ENCODE data around the gene NPY4R2. TPM values are rescaled to one million over a fixed set of nuclear protein-coding genes. Genes with fewer than 3 reads are reported as not detected.
"Not testable (repeated sequence)": the region's sequence is repeated elsewhere in the genome, so short reads cannot be mapped to it uniquely, and the experiment has no call there.

Gene NPY4R2
- polyA plus RNA-seq, 1 donor from 2014 or later: not detected

- H3F3A ChIP-seq (ENCODE audit: insufficient read depth, low read length, poor library complexity, severe bottlenecking); H3K27ac ChIP-seq (ENCODE audit: low read length); H3K27me3 ChIP-seq (ENCODE audit: insufficient read depth, low read depth, low read length); H3K4me2 ChIP-seq (ENCODE audit: low read length); H3K4me3 ChIP-seq (ENCODE audit: low read length); H3K9ac ChIP-seq (ENCODE audit: low read length); H2AFZ ChIP-seq (ENCODE audit: low read depth, low read length); H3K9me2 ChIP-seq (ENCODE audit: insufficient read depth, low read length); H3K9me3 ChIP-seq (ENCODE audit: low read length); H3K36me3 ChIP-seq (ENCODE audit: insufficient read depth, low read length); H3K79me2 ChIP-seq (replicated peaks; ENCODE audit: insufficient read depth, low read length); H4K20me1 ChIP-seq (ENCODE audit: insufficient read depth): not testable (repeated sequence)
Measured at GRCh38 chr10:47920610-47921009, 2.1 kb downstream of the NPY4R2 start.

- not testable (repeated sequence) for H3K27me3 ChIP-seq (ENCODE audit: insufficient read depth, low read depth, low read length); H3F3A ChIP-seq (ENCODE audit: insufficient read depth, low read length, poor library complexity, severe bottlenecking); H3K4me3 ChIP-seq (ENCODE audit: low read length); H3K27ac ChIP-seq (ENCODE audit: low read length); H4K20me1 ChIP-seq (ENCODE audit: insufficient read depth); H2AFZ ChIP-seq (ENCODE audit: low read depth, low read length); H3K9ac ChIP-seq (ENCODE audit: low read length); H3K4me2 ChIP-seq (ENCODE audit: low read length); H3K79me2 ChIP-seq (replicated peaks; ENCODE audit: insufficient read depth, low read length); H3K9me2 ChIP-seq (ENCODE audit: insufficient read depth, low read length); H3K9me3 ChIP-seq (ENCODE audit: low read length); H3K36me3 ChIP-seq (ENCODE audit: insufficient read depth, low read length)
Measured at GRCh38 chr10:47922503-47922902, 4.0 kb downstream of the NPY4R2 start.

- not testable (repeated sequence) for H3K79me2 ChIP-seq (replicated peaks; ENCODE audit: insufficient read depth, low read length); H2AFZ ChIP-seq (ENCODE audit: low read depth, low read length); H3K4me2 ChIP-seq (ENCODE audit: low read length); H3K9me3 ChIP-seq (ENCODE audit: low read length); H3K9ac ChIP-seq (ENCODE audit: low read length); H3K4me3 ChIP-seq (ENCODE audit: low read length); H3F3A ChIP-seq (ENCODE audit: insufficient read depth, low read length, poor library complexity, severe bottlenecking); H3K9me2 ChIP-seq (ENCODE audit: insufficient read depth, low read length); H4K20me1 ChIP-seq (ENCODE audit: insufficient read depth); H3K27ac ChIP-seq (ENCODE audit: low read length); H3K27me3 ChIP-seq (ENCODE audit: insufficient read depth, low read depth, low read length); H3K36me3 ChIP-seq (ENCODE audit: insufficient read depth, low read length)
Measured at GRCh38 chr10:47924628-47925027, 6.2 kb downstream of the NPY4R2 start.

GRCh38 chr10:47927147-47927916 lies 8.9 kb downstream of the NPY4R2 start:
- not testable (repeated sequence) for H3K9ac ChIP-seq (ENCODE audit: low read length); H3K9me2 ChIP-seq (ENCODE audit: insufficient read depth, low read length); H3K36me3 ChIP-seq (ENCODE audit: insufficient read depth, low read length); H3K79me2 ChIP-seq (replicated peaks; ENCODE audit: insufficient read depth, low read length); H3K9me3 ChIP-seq (ENCODE audit: low read length); H3K4me2 ChIP-seq (ENCODE audit: low read length); H3F3A ChIP-seq (ENCODE audit: insufficient read depth, low read length, poor library complexity, severe bottlenecking); H4K20me1 ChIP-seq (ENCODE audit: insufficient read depth); H3K4me3 ChIP-seq (ENCODE audit: low read length); H3K27ac ChIP-seq (ENCODE audit: low read length); H2AFZ ChIP-seq (ENCODE audit: low read depth, low read length); H3K27me3 ChIP-seq (ENCODE audit: insufficient read depth, low read depth, low read length)

GRCh38 chr10:47928225-47928624 lies 9.8 kb downstream of the NPY4R2 start:
- H3K79me2 ChIP-seq (replicated peaks; ENCODE audit: insufficient read depth, low read length); H3K4me2 ChIP-seq (ENCODE audit: low read length); H3K27ac ChIP-seq (ENCODE audit: low read length); H3K27me3 ChIP-seq (ENCODE audit: insufficient read depth, low read depth, low read length); H3K9ac ChIP-seq (ENCODE audit: low read length); H4K20me1 ChIP-seq (ENCODE audit: insufficient read depth); H3K9me2 ChIP-seq (ENCODE audit: insufficient read depth, low read length); H2AFZ ChIP-seq (ENCODE audit: low read depth, low read length); H3K36me3 ChIP-seq (ENCODE audit: insufficient read depth, low read length); H3F3A ChIP-seq (ENCODE audit: insufficient read depth, low read length, poor library complexity, severe bottlenecking); H3K4me3 ChIP-seq (ENCODE audit: low read length); H3K9me3 ChIP-seq (ENCODE audit: low read length): not testable (repeated sequence)

GRCh38 chr10:47932824-47933223 lies 14.4 kb downstream of the NPY4R2 start:
- not testable (repeated sequence) for H2AFZ ChIP-seq (ENCODE audit: low read depth, low read length); H3K36me3 ChIP-seq (ENCODE audit: insufficient read depth, low read length); H3K4me2 ChIP-seq (ENCODE audit: low read length); H3K9ac ChIP-seq (ENCODE audit: low read length); H3K4me3 ChIP-seq (ENCODE audit: low read length); H3K79me2 ChIP-seq (replicated peaks; ENCODE audit: insufficient read depth, low read length); H3K9me3 ChIP-seq (ENCODE audit: low read length); H3F3A ChIP-seq (ENCODE audit: insufficient read depth, low read length, poor library complexity, severe bottlenecking); H3K27me3 ChIP-seq (ENCODE audit: insufficient read depth, low read depth, low read length); H3K27ac ChIP-seq (ENCODE audit: low read length); H4K20me1 ChIP-seq (ENCODE audit: insufficient read depth); H3K9me2 ChIP-seq (ENCODE audit: insufficient read depth, low read length)

- not testable (repeated sequence) for H3K9me3 ChIP-seq (ENCODE audit: low read length); H4K20me1 ChIP-seq (ENCODE audit: insufficient read depth); H3K4me2 ChIP-seq (ENCODE audit: low read length); H3K9me2 ChIP-seq (ENCODE audit: insufficient read depth, low read length); H3K4me3 ChIP-seq (ENCODE audit: low read length); H3K27ac ChIP-seq (ENCODE audit: low read length); H3F3A ChIP-seq (ENCODE audit: insufficient read depth, low read length, poor library complexity, severe bottlenecking); H3K9ac ChIP-seq (ENCODE audit: low read length); H3K36me3 ChIP-seq (ENCODE audit: insufficient read depth, low read length); H3K27me3 ChIP-seq (ENCODE audit: insufficient read depth, low read depth, low read length); H2AFZ ChIP-seq (ENCODE audit: low read depth, low read length); H3K79me2 ChIP-seq (replicated peaks; ENCODE audit: insufficient read depth, low read length)
Measured at GRCh38 chr10:47933462-47933861, 15.0 kb downstream of the NPY4R2 start.

GRCh38 chr10:47936772-47937228 lies 18.3 kb downstream of the NPY4R2 start:
- H2AFZ ChIP-seq (ENCODE audit: low read depth, low read length); H3K27me3 ChIP-seq (ENCODE audit: insufficient read depth, low read depth, low read length); H3F3A ChIP-seq (ENCODE audit: insufficient read depth, low read length, poor library complexity, severe bottlenecking); H3K36me3 ChIP-seq (ENCODE audit: insufficient read depth, low read length); H3K9me2 ChIP-seq (ENCODE audit: insufficient read depth, low read length); H3K9me3 ChIP-seq (ENCODE audit: low read length); H3K27ac ChIP-seq (ENCODE audit: low read length); H3K4me2 ChIP-seq (ENCODE audit: low read length); H4K20me1 ChIP-seq (ENCODE audit: insufficient read depth); H3K4me3 ChIP-seq (ENCODE audit: low read length); H3K9ac ChIP-seq (ENCODE audit: low read length); H3K79me2 ChIP-seq (replicated peaks; ENCODE audit: insufficient read depth, low read length): not testable (repeated sequence)
